Activated naive CD8-positive, alpha-beta T cell treated with anti-CD3 and anti-CD28 coated beads, Interleukin-2, amount 50 U/mL, for 24 hours (primary cell): ENCODE results near the gene SIGLECL1.

ENCODE experiments used
- ATAC-seq: fragments of 150-1000 bp; cut with Tn5 transposase; one replicate; pipeline ENCODE4 v1.10.0; 2021
- DNase-seq: peaks from one replicate; pipeline ENCODE4 v3.0.0; 2021
- H3K27ac Mint-ChIP-seq: one replicate; pipeline ENCODE4 v1.8.0; 2021; ENCODE audit warnings: mild to moderate bottlenecking, mixed read lengths
- H3K27me3 Mint-ChIP-seq: one replicate; pipeline ENCODE4 v1.8.0; 2021; ENCODE audit warnings: mixed read lengths
- H3K36me3 Mint-ChIP-seq: one replicate; pipeline ENCODE4 v1.8.0; 2021; ENCODE audit warnings: low read depth, mixed read lengths
- H3K4me1 Mint-ChIP-seq: one replicate; pipeline ENCODE4 v1.8.0; 2021; ENCODE audit warnings: mixed read lengths
- H3K4me3 Mint-ChIP-seq: one replicate; pipeline ENCODE4 v1.8.0; 2021; ENCODE audit warnings: mild to moderate bottlenecking, moderate library complexity, mixed read lengths
- H3K9me3 Mint-ChIP-seq: one replicate; pipeline ENCODE4 v1.8.0; 2021; ENCODE audit warnings: mixed read lengths

Gene SIGLECL1

GRCh38 chr19:51297406-51297805, 46.5 kb downstream of the SIGLECL1 start:
- no peak for DNase-seq
- Mint-ChIP-seq H3K36me3 (no peaks in the 10 kb centered on the region), H3K9me3 (peaks cover 2% of the 10 kb centered on the region), H3K4me3 (no peak overlapping the region), H3K27ac (no peak overlapping the region), H3K4me1 (no peaks in the 10 kb centered on the region), H3K27me3 (peaks cover 10% of the 10 kb centered on the region)
- ATAC-seq = no peak

GRCh38 chr19:51301266-51301665, 50.4 kb downstream of the SIGLECL1 start:
- Mint-ChIP-seq H3K36me3 (peaks cover 4% of the 10 kb centered on the region), H3K9me3 (peaks cover 17% of the 10 kb centered on the region), H3K4me3 (no peak overlapping the region), H3K27ac (no peak overlapping the region), H3K4me1 (no peaks in the 10 kb centered on the region), H3K27me3 (peaks cover 15% of the 10 kb centered on the region)
- DNase-seq (no peak), ATAC-seq (no peak)

GRCh38 chr19:51305479-51305878, 54.6 kb downstream of the SIGLECL1 start:
- Mint-ChIP-seq H3K27me3 (peaks cover 38% of the 10 kb centered on the region), H3K27ac (no peak overlapping the region), H3K9me3 (peaks cover 30% of the 10 kb centered on the region), H3K4me3 (no peak overlapping the region), H3K4me1 (no peaks in the 10 kb centered on the region), H3K36me3 (peaks cover 8% of the 10 kb centered on the region)
- DNase-seq = no peak
- ATAC-seq = no peak

- ATAC-seq = no peak
- peaks cover 19% of the 10 kb centered on the region for H3K9me3 Mint-ChIP-seq
- peaks cover 52% of the 10 kb centered on the region for H3K27me3 Mint-ChIP-seq
- no peak within 1 kb of the TSS for H3K27ac Mint-ChIP-seq
- DNase-seq = no peak
- no peak within 1 kb of the TSS for H3K4me3 Mint-ChIP-seq
- no peaks in the 10 kb centered on the region for H3K4me1 Mint-ChIP-seq
- H3K36me3 Mint-ChIP-seq = peaks cover 6% of the 10 kb centered on the region
Observed at GRCh38 chr19:51311351-51312257, 60.7 kb downstream of the SIGLECL1 start, which contains the start of gene IGLON5. Gene IGLON5, plus strand, starts transcription at chr19:51311644. Its CDS starts 204 bp downstream, at chr19:51311848.

GRCh38 chr19:51316688-51317087, 65.8 kb downstream of the SIGLECL1 start:
- H3K27ac Mint-ChIP-seq = no peak overlapping the region
- peaks cover 2% of the 10 kb centered on the region for H3K36me3 Mint-ChIP-seq
- no peak overlapping the region for H3K4me3 Mint-ChIP-seq
- ATAC-seq (no peak), DNase-seq (no peak)
- H3K27me3 Mint-ChIP-seq = peaks cover 29% of the 10 kb centered on the region
- peaks cover 8% of the 10 kb centered on the region for H3K9me3 Mint-ChIP-seq
- H3K4me1 Mint-ChIP-seq = no peaks in the 10 kb centered on the region

GRCh38 chr19:51317376-51317775, 66.5 kb downstream of the SIGLECL1 start:
- no peak for DNase-seq
- ATAC-seq = no peak
- no peaks in the 10 kb centered on the region for H3K4me1 Mint-ChIP-seq
- peaks cover 26% of the 10 kb centered on the region for H3K27me3 Mint-ChIP-seq
- H3K9me3 Mint-ChIP-seq = peaks cover 8% of the 10 kb centered on the region
- H3K27ac Mint-ChIP-seq = no peak overlapping the region
- H3K36me3 Mint-ChIP-seq = peaks cover 2% of the 10 kb centered on the region
- no peak overlapping the region for H3K4me3 Mint-ChIP-seq

GRCh38 chr19:51317968-51318367, 67.1 kb downstream of the SIGLECL1 start:
- ATAC-seq = no peak
- Mint-ChIP-seq H3K36me3 (peaks cover 2% of the 10 kb centered on the region), H3K27me3 (peaks cover 30% of the 10 kb centered on the region), H3K9me3 (peaks cover 8% of the 10 kb centered on the region), H3K4me3 (no peak overlapping the region), H3K27ac (no peak overlapping the region), H3K4me1 (no peaks in the 10 kb centered on the region)
- no peak for DNase-seq
